ENCODE results near the gene ERG. TPM values are rescaled to one million over a fixed set of nuclear protein-coding genes. Genes with fewer than 3 reads are reported as not detected.
A peak's percentile ranks its signal among the peaks of the same experiment; 100 is the strongest.

The ERG gene
- total and polyA plus RNA-seq, 12 donors = 9.5 to 30.5 (median 16.0) TPM

DNA sequence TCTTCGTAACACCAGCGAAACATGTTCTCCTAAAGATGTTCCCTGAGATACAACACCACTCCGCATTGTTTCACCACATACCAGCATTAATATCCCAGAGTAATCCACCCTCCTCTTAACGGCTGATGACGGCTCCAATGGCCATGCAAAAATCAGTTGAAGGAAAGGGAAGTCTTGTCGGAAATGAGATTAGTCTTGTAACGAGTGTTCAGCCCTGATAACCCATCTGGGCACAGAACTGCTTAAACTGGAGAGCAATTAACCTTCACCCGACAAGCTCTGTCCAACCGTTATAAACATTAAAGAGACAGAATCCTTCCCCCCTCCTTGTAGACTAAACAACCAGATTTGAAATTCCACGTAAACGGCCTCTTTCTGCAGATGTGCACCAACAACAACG, 21.9 kb downstream of the ERG start:
- ATAC-seq (peak; percentile 62 to 88 (median 80)), DNase-seq (peak in 1 of 2 donors; percentile 66)
- intact Hi-C loops (cut with DNase I) = no loop called here
- TF ChIP-seq, protein P1, sequence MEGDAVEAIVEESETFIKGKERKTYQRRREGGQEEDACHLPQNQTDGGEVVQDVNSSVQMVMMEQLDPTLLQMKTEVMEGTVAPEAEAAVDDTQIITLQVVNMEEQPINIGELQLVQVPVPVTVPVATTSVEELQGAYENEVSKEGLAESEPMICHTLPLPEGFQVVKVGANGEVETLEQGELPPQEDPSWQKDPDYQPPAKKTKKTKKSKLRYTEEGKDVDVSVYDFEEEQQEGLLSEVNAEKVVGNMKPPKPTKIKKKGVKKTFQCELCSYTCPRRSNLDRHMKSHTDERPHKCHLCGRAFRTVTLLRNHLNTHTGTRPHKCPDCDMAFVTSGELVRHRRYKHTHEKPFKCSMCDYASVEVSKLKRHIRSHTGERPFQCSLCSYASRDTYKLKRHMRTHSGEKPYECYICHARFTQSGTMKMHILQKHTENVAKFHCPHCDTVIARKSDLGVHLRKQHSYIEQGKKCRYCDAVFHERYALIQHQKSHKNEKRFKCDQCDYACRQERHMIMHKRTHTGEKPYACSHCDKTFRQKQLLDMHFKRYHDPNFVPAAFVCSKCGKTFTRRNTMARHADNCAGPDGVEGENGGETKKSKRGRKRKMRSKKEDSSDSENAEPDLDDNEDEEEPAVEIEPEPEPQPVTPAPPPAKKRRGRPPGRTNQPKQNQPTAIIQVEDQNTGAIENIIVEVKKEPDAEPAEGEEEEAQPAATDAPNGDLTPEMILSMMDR (IDR thresholded peaks at IDR 0.05) = no peak
- H3K4me3 ChIP-seq = peak overlapping the region in 2 of 10 donors; percentile 24 to 25
- H3K4me1 ChIP-seq = peaks cover 2 to 100% (median 80%) of the 10 kb centered on the region in 9 donors
- no peaks in the 10 kb centered on the region for H3K9me3 ChIP-seq
- peaks cover 0 to 10% (median 0%) of the 10 kb centered on the region in 7 donors for H3K27me3 ChIP-seq
- WGBS, 2 donors = 31% methylated on average over 12 of the region's 12 CpGs
- no peaks in the 10 kb centered on the region for H3K36me3 ChIP-seq
- peak overlapping the region; percentile 10 to 88 (median 71) for H3K27ac ChIP-seq

DNA sequence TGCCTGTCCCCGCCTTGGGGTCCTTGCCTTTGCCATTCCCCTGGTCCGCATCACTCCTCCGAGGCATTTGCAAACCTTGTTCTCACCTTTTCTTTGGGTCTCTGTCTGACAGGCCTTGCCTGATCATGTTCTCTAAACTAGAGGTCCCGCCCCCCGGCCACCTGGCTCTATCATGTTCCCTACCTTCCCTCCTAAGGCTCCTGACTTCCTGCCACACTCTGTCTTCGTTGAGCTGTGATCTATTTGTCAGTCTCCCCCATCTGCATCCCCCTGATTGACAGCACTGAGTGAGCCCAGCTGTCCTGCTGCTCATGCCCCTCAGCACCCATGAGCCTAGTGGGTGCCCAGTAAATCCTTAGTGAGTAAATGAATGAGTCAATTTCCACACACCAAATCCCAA, 22.8 kb downstream of the ERG start:
- TF ChIP-seq, protein P1 (IDR thresholded peaks at IDR 0.05) = no peak
- ATAC-seq (no peak), DNase-seq (no peak)
- Histone ChIP-seq H3K4me3 (no peak overlapping the region), H3K4me1 (peaks cover 2 to 100% (median 80%) of the 10 kb centered on the region in 9 donors), H3K36me3 (no peaks in the 10 kb centered on the region), H3K27ac (peak overlapping the region; percentile 10 to 88 (median 71)), H3K27me3 (peaks cover 0 to 10% (median 0%) of the 10 kb centered on the region in 7 donors), H3K9me3 (no peaks in the 10 kb centered on the region)
- intact Hi-C loops (cut with DNase I) = no loop called here
- 72 to 77% methylated on average over 6 of the region's 6 CpGs for WGBS, 2 donors

DNA sequence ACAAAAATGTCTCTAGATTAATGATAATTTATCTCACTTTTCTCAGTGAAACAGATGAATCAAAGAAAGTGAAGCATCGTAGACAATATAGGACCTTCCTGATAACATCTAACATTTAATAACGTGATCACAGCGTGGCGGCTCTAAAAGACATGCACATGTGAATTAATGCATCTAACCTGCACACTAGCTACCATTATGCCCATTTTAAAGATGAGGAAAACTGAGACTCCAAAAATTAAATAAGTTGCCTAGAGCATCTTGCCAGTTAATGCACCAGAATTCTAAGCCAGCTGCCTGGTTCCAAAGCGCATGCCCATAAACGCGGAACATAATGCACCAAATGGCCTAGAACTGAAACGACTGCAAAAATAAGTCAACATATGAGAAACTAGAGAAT, 23.5 kb downstream of the ERG start:
- Histone ChIP-seq H3K27me3 (peaks cover 0 to 10% (median 0%) of the 10 kb centered on the region in 7 donors), H3K9me3 (no peaks in the 10 kb centered on the region), H3K4me1 (peaks cover 2 to 95% (median 76%) of the 10 kb centered on the region in 9 donors), H3K27ac (peak overlapping the region in 8 of 10 donors; percentile 36 to 88 (median 68)), H3K36me3 (no peaks in the 10 kb centered on the region), H3K4me3 (no peak overlapping the region)
- intact Hi-C loops (cut with DNase I) = loop anchor here in 1 of 10 donors (5.0 kb wide), 1 partner anchor 1078 kb away; no protein-coding TSS in a partner anchor
- no peak for DNase-seq
- no peak for ATAC-seq
- TF ChIP-seq, protein P1 (IDR thresholded peaks at IDR 0.05) = no peak
- WGBS, 2 donors = 87 to 91% methylated on average over 8 of the region's 8 CpGs

DNA sequence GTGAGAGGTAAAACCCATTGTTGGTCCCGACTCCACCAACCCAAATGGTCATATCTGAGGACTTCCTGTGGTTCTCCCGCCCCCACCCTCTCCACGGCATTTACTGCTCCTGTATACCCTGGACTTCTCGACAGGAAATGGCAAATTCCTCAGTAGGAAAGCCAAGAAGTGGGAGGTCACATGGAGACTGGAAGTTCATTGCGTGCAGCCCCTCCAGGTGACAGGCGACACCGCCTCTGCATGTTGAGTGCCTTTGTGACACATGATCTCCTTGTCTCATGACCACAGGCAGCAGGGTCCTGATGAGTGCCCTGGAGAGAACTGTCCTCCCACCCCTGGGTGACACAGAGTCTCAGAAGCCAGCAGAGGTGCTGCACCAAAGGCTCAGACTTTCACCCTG, 24.2 kb downstream of the ERG start:
- TF ChIP-seq, protein P1 (IDR thresholded peaks at IDR 0.05) = no peak
- Histone ChIP-seq H3K9me3 (no peaks in the 10 kb centered on the region), H3K36me3 (no peaks in the 10 kb centered on the region), H3K4me3 (no peak overlapping the region), H3K27me3 (peaks cover 0 to 10% (median 0%) of the 10 kb centered on the region in 7 donors), H3K27ac (peak overlapping the region in 8 of 10 donors; percentile 30 to 88 (median 68)), H3K4me1 (peaks cover 2 to 89% (median 71%) of the 10 kb centered on the region in 9 donors)
- ATAC-seq (peak in 7 of 8 donors; percentile 18 to 69 (median 55)), DNase-seq (peak in 1 of 2 donors; percentile 36)
- intact Hi-C loops (cut with DNase I) = loop anchor here in 1 of 10 donors (5.0 kb wide), 1 partner anchor 1078 kb away; no protein-coding TSS in a partner anchor
- WGBS, 2 donors = 40 to 60% methylated on average over 7 of the region's 7 CpGs

All from heart right ventricle (tissue), 16 donors.